Epithelial cell of proximal tubule (primary cell): Measurements from ENCODE around the gene BRINP1. TPM values are rescaled to one million over a fixed set of nuclear protein-coding genes. Genes with fewer than 3 reads are reported as not detected.

Experiments used
- DNase-seq: peaks from one replicate; pipeline ENCODE4 v3.0.0-alpha.2; 2011; ENCODE audit warnings: low read depth
- H3K4me3 ChIP-seq: 2 replicates; pipeline ENCODE4 v1.5.1; 2011; ENCODE audit warnings: low read depth, mild to moderate bottlenecking, low read length
- CTCF ChIP-seq: conservative IDR thresholded peaks from 2 replicates; pipeline ENCODE4 v1.5.1; 2012; ENCODE audit warnings: low read depth, mild to moderate bottlenecking, low read length
- total RNA-seq: library from RNA; depleted of rRNA; stranded (reverse); fragments of >200 nt; gene quantifications from 2 replicates; pipeline ENCODE4 v1.2.3, GENCODE V29; 2015

The BRINP1 gene
- total RNA-seq, 1 donor from 2014 or later, result 2.5 TPM

- no peak overlapping the region for H3K4me3 ChIP-seq
- no peak for TF ChIP-seq CTCF
- DNase-seq, result no peak
Observed at GRCh38 chr9:119167876-119168275, 201.4 kb downstream of the BRINP1 start.

GRCh38 chr9:119167267-119167666, 202.0 kb downstream of the BRINP1 start:
- no peak for TF ChIP-seq CTCF
- no peak overlapping the region for H3K4me3 ChIP-seq
- no peak for DNase-seq

- H3K4me3 ChIP-seq, result no peak overlapping the region
- DNase-seq, result no peak
- no peak for TF ChIP-seq CTCF
Observed at GRCh38 chr9:119166096-119166495, 203.1 kb downstream of the BRINP1 start.

GRCh38 chr9:119165131-119165530, 204.1 kb downstream of the BRINP1 start:
- H3K4me3 ChIP-seq, result no peak overlapping the region
- DNase-seq, result no peak
- TF ChIP-seq CTCF, result no peak

- no peak overlapping the region for H3K4me3 ChIP-seq
- no peak for TF ChIP-seq CTCF
- peak; percentile 42 for DNase-seq
Observed at GRCh38 chr9:119164716-119165115, 204.5 kb downstream of the BRINP1 start.

- no peak for DNase-seq
- no peak overlapping the region for H3K4me3 ChIP-seq
- TF ChIP-seq CTCF, result no peak
Observed at GRCh38 chr9:119160551-119160950, 208.7 kb downstream of the BRINP1 start.

- no peak for TF ChIP-seq CTCF
- DNase-seq, result no peak
- no peak overlapping the region for H3K4me3 ChIP-seq
Observed at GRCh38 chr9:119159386-119159785, 209.8 kb downstream of the BRINP1 start.
